ENCODE measurements around the gene RALGAPA2.

- TF ChIP-seq SUZ12 (IDR thresholded peaks at IDR 0.05; ENCODE audit: extremely low read depth, insufficient read depth, insufficient read length) (no peak), YY1 (IDR thresholded peaks at IDR 0.05; ENCODE audit: insufficient read depth, insufficient read length) (no peak), ZNF274 (IDR thresholded peaks at IDR 0.05; ENCODE audit: low read depth, low read length) (no peak)
Observed at GRCh38 chr20:20398123-20398522, 314.3 kb downstream of the RALGAPA2 start.

Measured in NT2/D1 (cell line).